GM19324 (cell line): ENCODE data around the gene EMP3.
"Not testable (repeated sequence)": the region's sequence is repeated elsewhere in the genome, so short reads cannot be mapped to it uniquely, and the experiment has no call there.

Experiments
- ATAC-seq: cut with Tn5 transposase; IDR thresholded peaks from one replicate; pipeline ENCODE4 v1.9.1; 2021; ENCODE audit warnings: mild to moderate bottlenecking, moderate library complexity; ENCODE audit not compliant: unreplicated experiment, low FRiP score

The EMP3 gene

DNA sequence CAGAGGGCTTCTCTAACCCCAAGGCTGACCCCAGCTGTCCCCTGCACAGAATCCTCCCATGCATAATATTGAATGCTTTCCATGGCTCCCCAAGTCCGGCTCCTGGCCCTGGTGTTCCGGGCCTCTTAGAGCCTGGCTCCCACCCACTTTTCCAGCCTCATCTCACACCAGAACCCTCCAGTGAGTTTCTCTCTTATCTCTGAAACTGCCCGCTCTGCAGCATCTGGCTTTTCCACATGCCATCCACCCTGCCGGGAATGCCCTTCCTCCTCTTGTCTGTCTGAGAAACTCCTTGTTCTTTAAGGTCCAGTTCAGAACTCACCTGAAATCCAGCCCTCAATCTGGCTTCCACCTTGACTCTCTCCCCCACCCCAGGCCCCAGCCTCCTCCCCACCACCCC lies 45.6 kb downstream of the EMP3 start:
- no peak for ATAC-seq

DNA sequence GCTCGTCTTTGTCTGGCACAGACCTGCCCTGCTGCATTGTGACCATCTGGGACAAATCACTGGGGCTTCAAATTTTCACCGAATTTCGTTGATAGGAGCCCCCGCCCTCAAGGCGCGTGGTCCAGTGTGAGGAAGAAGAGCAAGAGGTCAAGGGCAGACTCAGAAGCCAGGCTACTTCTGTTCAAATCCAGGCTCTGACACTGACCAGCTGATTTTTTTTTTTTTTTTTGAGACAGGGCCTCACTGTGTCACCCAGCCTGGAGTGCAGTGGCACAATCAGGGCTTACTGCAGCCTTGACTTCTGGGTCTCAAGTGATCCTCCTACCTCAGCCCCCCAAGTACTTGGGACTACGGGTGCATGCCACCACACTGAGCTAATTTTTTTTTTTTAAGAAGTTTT lies 46.0 kb downstream of the EMP3 start:
- no peak for ATAC-seq

DNA sequence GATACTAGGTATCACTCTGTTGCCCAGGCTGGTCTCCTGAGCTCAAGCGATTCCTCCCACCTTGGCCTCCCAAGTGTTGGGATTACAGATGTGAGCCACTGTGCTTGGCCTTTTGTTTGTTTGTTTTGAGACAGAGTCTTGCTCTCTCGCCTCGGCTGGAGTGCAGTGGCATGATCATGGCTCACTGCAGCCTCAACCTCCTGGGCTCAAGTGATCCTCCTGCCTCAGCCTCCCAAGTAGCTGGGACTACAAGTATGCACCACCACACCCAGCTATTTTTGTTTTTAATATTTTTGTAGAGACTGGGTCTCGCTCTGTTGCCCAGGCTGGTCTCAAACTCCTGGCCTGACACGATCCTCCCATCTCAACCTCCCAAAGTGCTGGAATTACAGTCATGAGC lies 46.4 kb downstream of the EMP3 start:
- not testable (repeated sequence) for ATAC-seq

DNA sequence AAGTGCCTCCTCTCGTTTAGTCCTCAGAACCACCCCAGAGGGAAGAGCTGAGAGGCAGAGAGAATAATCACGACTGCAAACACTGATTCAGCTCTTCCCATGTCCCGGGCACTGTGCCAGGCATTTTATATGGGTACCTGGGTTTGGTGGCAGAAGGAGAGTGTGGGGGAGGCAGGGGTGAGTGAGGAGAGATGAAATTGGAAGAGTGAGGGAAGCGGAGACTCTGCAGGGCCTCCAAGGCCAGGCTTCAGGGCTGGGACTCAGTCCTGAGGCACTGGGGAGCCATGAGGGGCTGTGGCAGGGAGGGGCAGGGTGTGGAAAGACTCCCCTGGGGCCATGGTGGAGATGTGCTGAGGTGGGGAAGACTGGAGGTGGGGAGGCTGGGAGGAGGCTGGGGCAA lies 47.6 kb downstream of the EMP3 start:
- ATAC-seq: no peak

DNA sequence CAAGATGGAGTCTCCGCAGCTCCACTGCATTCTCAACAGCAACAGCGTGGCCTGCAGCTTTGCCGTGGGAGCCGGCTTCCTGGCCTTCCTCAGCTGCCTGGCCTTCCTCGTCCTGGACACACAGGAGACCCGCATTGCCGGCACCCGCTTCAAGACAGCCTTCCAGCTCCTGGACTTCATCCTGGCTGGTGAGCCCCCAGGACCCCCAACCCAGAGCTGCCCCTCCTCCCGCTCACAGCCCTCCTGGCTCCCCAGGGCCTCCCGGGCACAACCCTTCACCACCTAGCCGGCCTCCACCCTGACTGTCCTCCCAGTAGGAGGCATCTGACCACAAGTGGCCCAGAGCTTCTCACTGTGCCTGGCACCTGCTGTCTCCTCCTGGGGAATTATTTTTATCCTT lies 48.2 kb downstream of the EMP3 start:
- no peak for ATAC-seq

DNA sequence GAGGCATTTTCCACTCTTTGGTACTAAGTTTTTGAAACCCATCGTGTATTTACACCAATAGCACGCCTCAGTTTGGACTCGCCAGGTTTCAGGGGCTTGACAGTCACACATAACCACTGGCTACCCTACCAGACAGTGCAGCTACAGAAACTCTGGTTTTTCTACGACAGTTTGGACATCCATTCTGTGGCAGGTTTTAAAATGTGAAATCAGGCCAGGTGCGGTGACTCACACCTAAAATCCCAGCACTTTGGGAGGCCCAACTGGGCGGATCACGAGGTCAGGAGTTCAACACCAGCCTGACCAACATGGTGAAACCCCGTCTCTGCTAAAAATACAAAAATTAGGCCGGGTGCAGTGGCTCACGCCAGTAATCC lies 52.8 kb downstream of the EMP3 start:
- ATAC-seq: no peak

DNA sequence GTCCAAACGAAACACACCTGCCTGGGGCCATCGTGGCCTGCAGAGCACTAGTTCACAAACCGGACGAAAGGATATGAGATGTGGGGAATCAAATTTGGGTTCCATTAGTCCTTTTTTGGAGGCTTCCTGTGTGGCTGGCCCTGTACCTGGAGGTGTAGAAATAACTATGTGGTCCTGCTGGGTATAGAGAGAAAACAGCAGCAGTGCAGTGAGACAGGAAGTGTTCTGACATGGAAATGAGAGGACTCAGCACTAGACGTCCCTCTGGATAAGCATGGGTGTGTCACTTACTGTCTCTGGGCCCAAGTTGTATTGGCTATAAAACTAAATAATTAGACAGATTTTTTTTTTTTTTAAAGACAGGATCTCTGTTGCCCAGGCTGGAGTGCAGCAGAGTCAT lies 53.7 kb downstream of the EMP3 start:
- ATAC-seq: no peak
